HTERT RPE-1 (cell line): Measurements from ENCODE around the gene NT5DC1.

Experiments
- in situ Hi-C: fragments of 300-500 bp; cut with MboI; formaldehyde crosslinking; loops from 4 replicates; pipeline ENCODE4 v1.14.3; 2020; ENCODE audit warnings: low sequenced_read_pairs

The NT5DC1 gene

GRCh38 chr6:116234689-116235088, 134.0 kb downstream of the NT5DC1 start:
- in situ Hi-C loops, result no loop called here

GRCh38 chr6:116238083-116238482, 137.4 kb downstream of the NT5DC1 start:
- in situ Hi-C loops, result no loop called here

GRCh38 chr6:116239256-116239655, 138.6 kb downstream of the NT5DC1 start:
- in situ Hi-C loops, result no loop called here

- in situ Hi-C loops, result no loop called here
Observed at GRCh38 chr6:116239856-116240255, 139.2 kb downstream of the NT5DC1 start.

- in situ Hi-C loops, result no loop called here
Observed at GRCh38 chr6:116244284-116244683, 143.6 kb downstream of the NT5DC1 start.

GRCh38 chr6:116246089-116246488, 145.4 kb downstream of the NT5DC1 start:
- in situ Hi-C loops, result no loop called here

GRCh38 chr6:116247285-116247684, 146.6 kb downstream of the NT5DC1 start:
- in situ Hi-C loops, result no loop called here

- in situ Hi-C loops, result no loop called here
Observed at GRCh38 chr6:116248577-116248976, 147.9 kb downstream of the NT5DC1 start.

GRCh38 chr6:116251568-116252384, 151.1 kb downstream of the NT5DC1 start:
- in situ Hi-C loops, result no loop called here

GRCh38 chr6:116253188-116253504, 152.5 kb downstream of the NT5DC1 start:
- in situ Hi-C loops, result no loop called here

- in situ Hi-C loops, result no loop called here
Observed at GRCh38 chr6:116253505-116254296, 153.0 kb downstream of the NT5DC1 start, which contains the start of gene TSPYL4. Gene TSPYL4, minus strand, starts transcription at chr6:116254075. Its CDS starts 67 bp downstream, at chr6:116254008.

GRCh38 chr6:116254297-116255056, 153.8 kb downstream of the NT5DC1 start:
- in situ Hi-C loops, result no loop called here

GRCh38 chr6:116255246-116255800, 154.7 kb downstream of the NT5DC1 start:
- in situ Hi-C loops, result no loop called here

- in situ Hi-C loops, result no loop called here
Observed at GRCh38 chr6:116256694-116257093, 156.0 kb downstream of the NT5DC1 start.

- in situ Hi-C loops, result no loop called here
Observed at GRCh38 chr6:116258520-116258919, 157.9 kb downstream of the NT5DC1 start.

- in situ Hi-C loops, result no loop called here
Observed at GRCh38 chr6:116263353-116263752, 162.7 kb downstream of the NT5DC1 start.

- in situ Hi-C loops, result no loop called here
Observed at GRCh38 chr6:116265041-116265829, 164.6 kb downstream of the NT5DC1 start.

- in situ Hi-C loops, result no loop called here
Observed at GRCh38 chr6:116266803-116267202, 166.2 kb downstream of the NT5DC1 start.

GRCh38 chr6:116267836-116268588, 167.4 kb downstream of the NT5DC1 start:
- in situ Hi-C loops, result no loop called here
